GF-D8 (cell line): ENCODE results near the gene RALGDS.

Experiments
- DNase-seq: peaks from one replicate; lab custom pipeline; 2025; lab: John Stamatoyannopoulos, UW

The RALGDS gene

GRCh38 chr9:133151041-133151440 lies 30.0 kb upstream of the RALGDS start:
- DNase-seq = no peak

DNA sequence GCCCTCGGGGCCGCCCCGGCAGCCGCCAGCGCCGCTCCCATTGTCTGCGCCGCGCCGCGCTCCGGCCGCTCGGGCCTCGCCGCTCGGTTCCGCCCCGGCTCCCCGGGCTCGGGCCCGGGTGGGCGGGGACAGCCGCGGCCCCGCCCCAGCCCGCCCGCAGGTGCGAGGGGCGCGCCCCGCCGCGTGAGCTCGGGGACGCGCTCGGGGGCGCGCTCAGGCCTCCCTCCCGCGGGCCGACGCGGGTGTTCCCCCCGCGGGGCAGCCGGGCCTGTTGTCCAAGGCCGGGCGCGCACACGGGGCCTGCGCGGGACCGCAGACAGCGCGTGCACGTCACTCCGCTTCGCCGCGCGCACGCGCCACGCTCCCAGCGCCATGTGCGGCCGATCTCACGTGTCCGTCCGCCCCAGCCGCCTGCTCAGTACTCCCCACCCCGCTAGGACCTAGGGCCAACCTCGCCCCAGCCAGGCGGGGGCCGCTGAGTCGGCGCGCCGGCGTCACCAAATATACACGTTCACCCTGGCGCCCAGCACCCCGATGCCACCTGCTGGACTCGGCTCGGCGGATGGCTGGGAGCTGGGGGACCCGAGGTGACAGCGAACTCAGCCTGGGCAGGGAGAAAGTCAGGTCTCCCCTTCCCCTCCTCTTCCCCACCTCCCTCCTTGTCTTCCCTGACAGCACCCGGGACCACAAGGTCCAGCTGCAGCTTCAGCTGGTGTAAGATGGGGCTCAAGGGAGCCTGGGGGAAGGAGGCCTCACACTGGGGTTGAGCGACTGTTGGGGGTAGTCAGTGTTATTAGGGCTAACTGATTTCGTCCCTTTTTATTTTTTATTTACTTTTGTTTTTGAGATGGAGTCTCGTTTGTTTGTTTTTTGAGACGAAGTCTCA lies 28.3 kb upstream of the RALGDS start:
- peak; percentile 79 for DNase-seq

DNA sequence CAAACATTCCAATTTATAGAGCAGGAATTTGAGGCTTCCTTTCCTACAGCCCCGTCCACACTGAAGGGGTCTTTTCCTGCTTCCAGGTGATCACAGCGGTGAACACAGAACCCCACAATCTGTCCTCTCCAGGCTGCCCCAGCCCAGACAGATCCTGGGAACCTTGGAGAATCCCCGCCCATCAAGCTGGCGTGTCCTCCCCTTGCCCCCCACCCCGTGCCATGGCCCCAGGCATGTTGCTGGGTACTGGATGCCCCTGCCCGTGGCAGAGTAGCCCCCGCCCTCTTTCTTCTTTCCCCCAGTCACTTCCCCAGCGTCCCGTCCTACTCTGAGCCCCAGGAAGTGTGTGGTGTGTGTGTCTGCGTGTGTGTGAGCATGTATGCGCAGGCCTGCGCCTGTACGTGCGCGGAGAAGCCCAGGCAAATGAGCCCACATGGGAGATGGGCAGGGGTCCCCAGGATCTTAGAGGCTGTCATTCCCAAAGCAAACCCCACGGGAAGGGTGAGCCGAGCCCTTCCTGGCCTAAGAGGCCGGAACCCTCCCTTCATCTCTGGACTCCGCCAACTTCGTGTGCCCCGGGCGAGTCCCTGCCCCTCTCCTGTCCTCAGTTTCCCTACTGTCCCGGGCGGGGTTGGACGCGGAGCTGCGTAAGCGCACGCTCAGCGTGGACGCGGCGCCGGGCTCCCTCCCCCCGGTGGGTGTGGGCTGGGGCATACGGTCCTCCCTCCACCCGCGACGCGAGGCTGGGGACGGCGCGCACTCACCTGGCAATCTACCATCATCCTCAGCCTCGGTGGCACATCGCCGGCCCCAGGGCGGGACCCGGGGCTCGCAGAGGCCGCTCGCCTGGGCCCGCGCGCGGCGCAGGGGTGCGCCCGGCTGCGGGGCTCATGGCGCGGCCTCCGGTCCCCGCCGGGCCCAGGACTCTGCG lies 27.4 kb upstream of the RALGDS start:
- DNase-seq = peak; percentile 34

DNA sequence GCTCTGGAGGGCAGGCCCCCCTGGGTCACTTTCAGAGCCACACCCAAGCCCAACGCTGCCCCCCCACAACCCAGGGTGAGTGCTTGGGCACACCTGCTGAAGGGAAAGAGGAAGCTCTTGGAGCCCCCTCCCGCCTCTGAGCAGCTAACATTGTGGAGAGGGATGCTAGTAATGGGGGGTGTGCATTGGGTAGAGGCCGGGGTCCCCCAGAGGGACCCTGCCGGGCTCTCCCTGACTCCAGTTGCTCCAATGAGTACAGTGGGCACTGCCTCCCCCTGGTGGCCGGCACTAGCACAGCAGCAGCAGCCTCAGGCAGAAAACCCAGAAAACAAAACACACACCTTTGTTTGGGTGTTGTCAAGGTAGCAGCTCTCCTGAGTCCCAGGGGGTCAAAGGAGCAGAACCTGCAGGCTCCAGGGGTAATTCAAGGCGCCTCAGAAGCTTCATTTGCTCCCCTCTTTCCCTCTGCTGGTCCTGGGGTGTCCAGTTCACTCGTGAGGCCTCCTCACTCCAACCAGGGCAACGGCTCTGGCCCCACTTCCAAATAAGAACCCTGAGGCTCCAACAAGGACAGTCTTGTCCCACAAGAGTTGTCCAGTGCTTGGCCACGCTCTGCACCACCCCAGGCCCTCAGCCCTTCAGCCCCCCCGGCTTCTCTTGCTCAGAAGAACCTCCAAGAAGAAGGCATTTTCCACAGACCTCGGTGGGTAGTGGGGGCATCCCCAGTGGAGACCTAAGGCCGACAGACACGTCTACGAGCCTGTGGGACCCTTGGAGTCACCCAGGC lies 26.6 kb upstream of the RALGDS start:
- peak; percentile 7 for DNase-seq

- no peak for DNase-seq
Observed at GRCh38 chr9:133146746-133147411, 25.8 kb upstream of the RALGDS start.

DNA sequence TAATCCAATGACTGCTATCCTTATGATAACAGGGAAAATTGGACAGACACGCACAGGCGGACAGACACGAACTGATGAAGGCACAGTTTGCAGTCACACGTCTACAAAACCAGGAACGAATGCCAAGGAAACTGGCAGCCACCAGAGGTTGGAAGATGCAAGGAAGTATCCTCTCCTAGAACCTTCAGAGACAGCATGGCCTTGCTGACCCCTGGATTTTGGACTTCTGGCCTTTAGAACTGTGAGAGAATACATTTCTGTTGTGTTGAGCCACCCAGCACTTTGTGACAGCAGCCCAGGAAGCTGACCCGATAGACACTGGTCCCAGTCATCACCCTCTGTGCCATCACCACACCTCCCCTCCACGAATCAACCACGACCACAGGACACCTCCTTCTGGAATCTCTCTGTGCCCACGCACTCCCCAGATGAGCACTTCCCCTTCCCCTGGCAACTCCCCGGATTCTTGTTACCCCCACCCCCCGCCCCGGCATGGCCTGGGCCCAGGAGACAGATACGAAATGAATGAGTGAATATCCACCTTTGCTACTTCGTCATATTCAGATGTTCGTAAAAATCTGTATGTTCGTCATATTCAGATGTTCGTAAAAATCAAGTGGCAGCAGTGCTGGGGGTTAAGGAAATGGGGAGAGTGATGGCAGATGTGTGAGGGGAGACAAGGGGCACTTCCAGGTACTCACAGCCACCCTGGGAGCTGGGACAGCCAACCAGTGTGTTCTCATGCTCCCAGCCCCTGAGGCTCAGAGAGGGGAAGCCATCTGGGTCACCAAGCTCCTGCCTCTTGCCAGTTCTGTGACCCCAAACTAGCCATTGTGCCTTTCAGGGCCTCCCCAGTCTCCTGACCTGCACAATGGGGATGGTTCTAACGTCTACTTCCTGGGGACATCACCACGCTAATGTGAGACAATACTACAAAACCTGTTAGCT lies 24.1 kb upstream of the RALGDS start:
- no peak for DNase-seq

GRCh38 chr9:133144142-133144903 lies 23.3 kb upstream of the RALGDS start:
- peak; percentile 54 for DNase-seq

DNA sequence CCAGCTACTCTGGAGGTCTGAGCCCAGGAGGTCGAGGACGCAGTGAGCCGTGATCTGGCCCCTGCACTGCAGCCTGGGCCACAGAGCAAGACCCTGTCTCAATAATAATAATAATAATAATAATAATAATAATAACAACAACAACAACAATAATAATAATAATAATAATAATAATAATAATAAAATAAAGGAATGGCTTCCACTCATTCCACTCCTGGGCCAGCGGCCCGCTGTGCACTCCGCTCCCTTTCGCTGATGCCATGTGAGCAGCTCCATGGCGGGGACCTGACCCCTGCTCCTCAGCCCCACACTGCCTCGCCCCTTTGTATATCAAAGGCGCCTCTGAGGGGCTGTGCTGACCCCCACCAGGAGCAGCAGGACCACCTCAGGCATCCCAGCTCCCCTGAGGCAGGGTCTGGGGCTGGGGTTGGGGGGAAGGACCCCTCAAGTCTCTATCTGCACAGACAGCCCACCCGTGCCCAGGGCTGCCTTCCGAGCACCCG lies 22.6 kb upstream of the RALGDS start:
- DNase-seq = no peak

GRCh38 chr9:133142684-133143622 lies 21.9 kb upstream of the RALGDS start:
- no peak for DNase-seq

- DNase-seq = no peak
Observed at GRCh38 chr9:133141833-133142595, 21.0 kb upstream of the RALGDS start.

- DNase-seq = no peak
Observed at GRCh38 chr9:133140606-133141005, 19.6 kb upstream of the RALGDS start.

DNA sequence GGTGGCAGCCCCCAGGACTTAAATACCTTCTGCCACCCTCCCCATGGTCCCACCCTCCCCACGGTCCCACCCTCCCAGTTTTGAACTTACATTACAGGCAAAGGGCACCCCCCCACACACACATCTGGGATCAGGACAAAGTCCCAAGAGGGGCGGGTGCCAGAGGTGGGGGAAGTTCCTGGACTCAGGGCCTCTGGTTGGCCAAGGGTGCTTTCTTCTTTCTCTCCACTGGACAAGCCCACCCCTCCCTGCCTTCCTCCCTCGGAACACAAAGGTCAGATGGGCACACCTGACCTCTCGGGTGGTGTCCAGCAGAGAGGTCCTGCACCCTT lies 19.1 kb upstream of the RALGDS start:
- DNase-seq = no peak

GRCh38 chr9:133139246-133140173 lies 18.5 kb upstream of the RALGDS start:
- no peak for DNase-seq

GRCh38 chr9:133137451-133138231 lies 16.6 kb upstream of the RALGDS start:
- peak; percentile 9 for DNase-seq

DNA sequence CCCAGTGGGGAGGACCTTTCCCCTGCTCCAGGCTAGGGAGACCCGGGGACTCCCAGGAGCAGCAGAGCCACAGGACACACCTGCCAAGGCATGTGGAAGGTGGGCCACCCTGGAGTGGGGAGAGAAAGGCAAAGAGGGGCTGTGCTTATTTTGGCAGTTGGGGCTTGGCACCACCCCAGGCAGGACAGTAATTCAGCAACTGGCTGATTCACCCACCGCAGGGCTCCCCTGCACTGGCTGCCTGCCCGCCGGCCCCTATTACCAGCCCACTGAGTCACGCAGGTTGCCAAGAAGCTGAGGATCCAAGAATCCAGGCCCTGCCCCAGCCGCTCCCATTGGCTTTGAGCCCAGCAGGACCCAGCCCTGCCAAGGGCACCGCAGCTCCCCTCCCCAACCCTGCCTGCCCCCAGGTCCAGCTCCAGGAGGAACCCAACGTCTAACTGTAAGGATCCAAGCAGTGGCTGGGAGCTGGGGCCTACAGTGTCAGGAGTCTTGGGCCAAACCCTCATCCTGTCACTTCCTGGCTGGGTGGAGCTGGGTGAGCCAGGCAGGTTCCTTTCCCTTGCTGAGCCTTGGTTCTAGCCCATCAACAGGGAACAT lies 14.2 kb upstream of the RALGDS start:
- DNase-seq = no peak
